CD4-positive, CD25-positive, alpha-beta regulatory T cell (primary cell): ENCODE data around the gene FREM1. TPM values are rescaled to one million over a fixed set of nuclear protein-coding genes. Genes with fewer than 3 reads are reported as not detected.
"Not testable (repeated sequence)": the region's sequence is repeated elsewhere in the genome, so short reads cannot be mapped to it uniquely, and the experiment has no call there.

ENCODE experiments used
- ATAC-seq, 2 donors: fragments of 150-1000 bp; cut with Tn5 transposase; one replicate each; pipeline ENCODE4 v1.10.0; 2021; ENCODE audit warnings: low read depth in 2 of 2, moderate number of reproducible peaks in 2 of 2, moderate library complexity in 1 of 2
- DNase-seq, 3 donors: peaks; one replicate each; pipeline versions ENCODE4 v3.0.0 to v3.0.0-alpha.2; 2012 to 2022; ENCODE audit warnings: mixed read lengths in 1 of 3
- H3K27ac ChIP-seq: one replicate; pipeline ENCODE4 v1.7.0; 2013; ENCODE audit warnings: mild to moderate bottlenecking, low read length; ENCODE audit not compliant: insufficient read depth, poor library complexity, severe bottlenecking
- H3K27me3 ChIP-seq: one replicate; pipeline ENCODE4 v1.7.0; 2013; ENCODE audit warnings: low read length; ENCODE audit not compliant: control insufficient read depth, insufficient read depth
- H3K36me3 ChIP-seq: one replicate; pipeline ENCODE4 v1.7.0; 2013; ENCODE audit warnings: mild to moderate bottlenecking, low read length, moderate library complexity; ENCODE audit not compliant: control insufficient read depth, insufficient read depth
- H3K4me1 ChIP-seq: 2 replicates; pipeline ENCODE4 v1.7.0; 2013; ENCODE audit warnings: mild to moderate bottlenecking, low read length; ENCODE audit not compliant: insufficient read depth, control insufficient read depth, poor library complexity, severe bottlenecking
- H3K4me3 ChIP-seq: one replicate; pipeline ENCODE4 v1.7.0; 2013; ENCODE audit warnings: low read depth, mild to moderate bottlenecking, low read length, moderate library complexity
- H3K9me3 ChIP-seq, 2 experiments: 1 replicate in 1 of 2; 2 replicates in 1 of 2; pipeline ENCODE4 v1.7.0; 2013; ENCODE audit warnings: low read length in 2 of 2, mild to moderate bottlenecking in 1 of 2, moderate library complexity in 1 of 2; ENCODE audit not compliant: control insufficient read depth in 2 of 2
- H3K27ac Mint-ChIP-seq, 3 donors: one replicate each; pipeline ENCODE4 v1.8.0; 2020 to 2022; ENCODE audit warnings: mild to moderate bottlenecking in 3 of 3, mixed read lengths in 3 of 3, moderate library complexity in 2 of 3
- H3K27me3 Mint-ChIP-seq: one replicate; pipeline ENCODE4 v1.8.0; 2022; ENCODE audit warnings: mild to moderate bottlenecking, mixed read lengths
- H3K36me3 Mint-ChIP-seq: one replicate; pipeline ENCODE4 v1.8.0; 2020; ENCODE audit warnings: mixed read lengths
- H3K4me1 Mint-ChIP-seq, 4 donors: one replicate each; pipeline ENCODE4 v1.8.0; 2020 to 2022; ENCODE audit warnings: mixed read lengths in 4 of 4, mild to moderate bottlenecking in 1 of 4
- H3K4me3 Mint-ChIP-seq, 4 donors: one replicate each; pipeline ENCODE4 v1.8.0; 2020 to 2022; ENCODE audit warnings: mild to moderate bottlenecking in 4 of 4, mixed read lengths in 4 of 4, moderate library complexity in 3 of 4
- H3K9me3 Mint-ChIP-seq, 7 donors: one replicate each; pipeline ENCODE4 v1.8.0; 2020 to 2022; ENCODE audit warnings: mixed read lengths in 7 of 7, mild to moderate bottlenecking in 3 of 7, moderate library complexity in 2 of 7
- polyA plus RNA-seq, 4 donors: library from polyadenylated mRNA; unstranded; fragments of 300-500 nt; fragmentation: Illumina TruSeq; gene quantifications; one replicate each; pipeline ENCODE4 v1.2.3, GENCODE V29; 2021
- total RNA-seq: library from RNA; stranded (reverse); gene quantifications from one replicate; pipeline ENCODE4 v1.2.3, GENCODE V29; 2022

The FREM1 gene
- total and polyA plus RNA-seq, 5 donors from 2014 or later: 0.67 TPM; not detected in 4

- ATAC-seq: no peak
Observed at GRCh38 chr9:14924230-14925219, 14.3 kb upstream of the FREM1 start.

GRCh38 chr9:14923701-14924100, 13.5 kb upstream of the FREM1 start:
- no peaks in the 10 kb centered on the region for H3K27me3 ChIP-seq
- H3K27ac Mint-ChIP-seq: no peak overlapping the region
- no peaks in the 10 kb centered on the region for H3K9me3 ChIP-seq
- peaks cover 0 to 2% (median 0%) of the 10 kb centered on the region in 7 donors for H3K9me3 Mint-ChIP-seq
- H3K4me3 ChIP-seq: no peak overlapping the region
- H3K36me3 Mint-ChIP-seq: no peaks in the 10 kb centered on the region
- no peak for DNase-seq
- H3K4me1 Mint-ChIP-seq: peaks cover 0 to 2% (median 0%) of the 10 kb centered on the region in 4 donors
- H3K27ac ChIP-seq: no peak overlapping the region
- H3K4me3 Mint-ChIP-seq: no peak overlapping the region
- no peaks in the 10 kb centered on the region for H3K36me3 ChIP-seq
- no peak for ATAC-seq
- no peaks in the 10 kb centered on the region for H3K4me1 ChIP-seq
- H3K27me3 Mint-ChIP-seq: peaks cover 4% of the 10 kb centered on the region

More at GRCh38 chr9:14924230-14925219, 14.3 kb upstream of the FREM1 start:
- Histone ChIP-seq H3K4me1 (no peaks in the 10 kb centered on the region), H3K9me3 (no peaks in the 10 kb centered on the region), H3K27ac (no peak overlapping the region), H3K27me3 (no peaks in the 10 kb centered on the region), H3K4me3 (no peak overlapping the region), H3K36me3 (no peaks in the 10 kb centered on the region)
- Mint-ChIP-seq H3K4me3 (no peak overlapping the region), H3K36me3 (no peaks in the 10 kb centered on the region), H3K27me3 (peaks cover 4% of the 10 kb centered on the region), H3K27ac (no peak overlapping the region), H3K4me1 (peaks cover 0 to 2% (median 0%) of the 10 kb centered on the region in 4 donors), H3K9me3 (peaks cover 0 to 2% (median 0%) of the 10 kb centered on the region in 7 donors)
- no peak for DNase-seq

GRCh38 chr9:14920805-14921204, 10.6 kb upstream of the FREM1 start:
- not testable (repeated sequence) for H3K27ac ChIP-seq, H3K27me3 Mint-ChIP-seq, H3K27ac Mint-ChIP-seq, H3K4me1 ChIP-seq, H3K9me3 ChIP-seq, ATAC-seq, H3K9me3 Mint-ChIP-seq, DNase-seq, H3K27me3 ChIP-seq, H3K36me3 ChIP-seq, H3K4me3 Mint-ChIP-seq, H3K36me3 Mint-ChIP-seq, H3K4me3 ChIP-seq, H3K4me1 Mint-ChIP-seq

DNA sequence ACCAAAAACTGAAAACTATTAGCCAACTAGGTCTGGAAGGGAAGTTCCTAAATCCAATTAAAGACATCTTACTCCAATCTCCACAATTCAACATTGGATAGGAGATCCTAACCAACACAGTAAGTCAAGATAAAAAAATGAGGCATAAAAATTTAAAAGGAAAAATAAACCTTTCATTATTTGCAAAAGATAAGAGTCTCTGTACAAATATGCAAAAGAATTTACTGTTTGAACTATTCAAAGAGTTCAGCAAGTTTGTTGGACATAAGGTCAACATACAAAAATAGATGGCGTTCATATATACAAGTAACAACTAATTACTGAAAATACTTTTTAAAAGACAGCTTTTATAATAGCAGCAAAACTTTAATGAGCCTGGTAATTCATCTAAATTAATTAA, 3.1 kb upstream of the FREM1 start:
- Mint-ChIP-seq H3K36me3 (no peaks in the 10 kb centered on the region), H3K9me3 (no peaks in the 10 kb centered on the region)

GRCh38 chr9:14912859-14913258, 2.6 kb upstream of the FREM1 start:
- Histone ChIP-seq H3K27me3 (peaks cover 4% of the 10 kb centered on the region), H3K27ac (no peak overlapping the region), H3K4me1 (no peaks in the 10 kb centered on the region), H3K36me3 (no peaks in the 10 kb centered on the region), H3K9me3 (no peaks in the 10 kb centered on the region), H3K4me3 (no peak overlapping the region)
- no peaks in the 10 kb centered on the region for H3K27me3 Mint-ChIP-seq
- H3K36me3 Mint-ChIP-seq: no peaks in the 10 kb centered on the region
- no peak for ATAC-seq
- H3K4me1 Mint-ChIP-seq: no peaks in the 10 kb centered on the region
- no peak overlapping the region for H3K27ac Mint-ChIP-seq
- no peaks in the 10 kb centered on the region for H3K9me3 Mint-ChIP-seq
- no peak overlapping the region for H3K4me3 Mint-ChIP-seq
- no peak for DNase-seq

More for the DNA sequence above, 3.1 kb upstream of the FREM1 start:
- Histone ChIP-seq H3K27ac (no peak overlapping the region), H3K4me3 (no peak overlapping the region), H3K36me3 (no peaks in the 10 kb centered on the region), H3K4me1 (no peaks in the 10 kb centered on the region), H3K27me3 (peaks cover 4% of the 10 kb centered on the region), H3K9me3 (no peaks in the 10 kb centered on the region)
- Mint-ChIP-seq H3K27ac (no peak overlapping the region), H3K4me1 (no peaks in the 10 kb centered on the region), H3K4me3 (no peak overlapping the region), H3K27me3 (no peaks in the 10 kb centered on the region)
- DNase-seq (no peak), ATAC-seq (no peak)

DNA sequence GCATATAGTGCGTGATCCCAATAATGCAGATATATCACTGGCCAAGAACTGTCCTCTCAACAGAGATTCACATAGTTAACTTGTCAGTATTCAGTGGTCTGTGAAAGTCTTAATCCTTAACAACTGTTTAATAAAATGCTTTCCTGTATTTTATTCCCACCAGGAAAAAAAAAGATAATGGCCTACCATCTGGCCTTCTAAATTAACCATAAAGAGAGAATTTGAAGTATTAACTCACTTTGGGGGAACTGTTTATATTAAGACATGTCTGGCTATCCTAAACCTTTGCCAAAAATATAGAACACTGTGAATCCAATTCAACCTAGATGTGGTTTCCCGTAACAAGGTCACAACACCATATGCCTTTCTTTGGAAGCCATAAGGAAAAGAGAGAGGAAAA, 818 bp upstream of the FREM1 start:
- Mint-ChIP-seq H3K4me3 (no peak overlapping the region), H3K4me1 (no peaks in the 10 kb centered on the region), H3K27ac (no peak overlapping the region), H3K27me3 (no peaks in the 10 kb centered on the region), H3K9me3 (peaks cover 0 to 3% (median 0%) of the 10 kb centered on the region in 7 donors), H3K36me3 (no peaks in the 10 kb centered on the region)
- H3K36me3 ChIP-seq: no peaks in the 10 kb centered on the region
- no peak for ATAC-seq
- H3K4me3 ChIP-seq: no peak overlapping the region
- no peak for DNase-seq
- H3K9me3 ChIP-seq: no peaks in the 10 kb centered on the region
- H3K4me1 ChIP-seq: no peaks in the 10 kb centered on the region
- peaks cover 4% of the 10 kb centered on the region for H3K27me3 ChIP-seq
- no peak overlapping the region for H3K27ac ChIP-seq

- H3K4me3 Mint-ChIP-seq: no peak overlapping the region
- H3K4me3 ChIP-seq: no peak overlapping the region
- ATAC-seq (no peak), DNase-seq (no peak)
- no peaks in the 10 kb centered on the region for H3K36me3 ChIP-seq
- no peaks in the 10 kb centered on the region for H3K4me1 Mint-ChIP-seq
- H3K27ac Mint-ChIP-seq: no peak overlapping the region
- H3K9me3 Mint-ChIP-seq: peaks cover 0 to 3% (median 0%) of the 10 kb centered on the region in 7 donors
- no peaks in the 10 kb centered on the region for H3K9me3 ChIP-seq
- H3K27me3 Mint-ChIP-seq: no peaks in the 10 kb centered on the region
- H3K27me3 ChIP-seq: peaks cover 4% of the 10 kb centered on the region
- H3K36me3 Mint-ChIP-seq: no peaks in the 10 kb centered on the region
- no peaks in the 10 kb centered on the region for H3K4me1 ChIP-seq
- no peak overlapping the region for H3K27ac ChIP-seq
Observed at GRCh38 chr9:14909601-14909960, 647 bp downstream of the FREM1 start.

DNA sequence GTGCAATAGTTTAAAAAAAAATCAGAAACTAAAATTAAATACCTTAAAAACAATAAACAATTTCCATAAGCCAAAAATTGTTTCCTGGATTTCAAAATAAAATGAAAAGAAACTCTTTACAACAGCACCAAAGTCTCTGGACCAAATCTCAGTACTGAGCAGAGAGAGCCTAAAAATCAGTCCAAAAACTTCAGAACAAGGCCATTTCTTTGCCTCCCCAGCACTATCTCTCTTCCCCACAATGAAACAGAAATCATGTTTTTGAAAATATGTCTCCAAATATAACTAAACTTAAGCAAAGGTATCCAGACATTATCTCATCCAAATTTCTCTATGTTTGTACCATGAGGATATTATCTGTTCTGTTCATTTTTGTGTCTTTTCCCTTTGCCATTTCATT, 1.0 kb downstream of the FREM1 start:
- DNase-seq (no peak), ATAC-seq (no peak)
- peaks cover 0 to 3% (median 0%) of the 10 kb centered on the region in 7 donors for H3K9me3 Mint-ChIP-seq
- no peaks in the 10 kb centered on the region for H3K36me3 Mint-ChIP-seq
- Histone ChIP-seq H3K27me3 (peaks cover 4% of the 10 kb centered on the region), H3K9me3 (no peaks in the 10 kb centered on the region), H3K27ac (no peak overlapping the region), H3K4me1 (no peaks in the 10 kb centered on the region), H3K36me3 (no peaks in the 10 kb centered on the region), H3K4me3 (no peak overlapping the region)
- H3K27ac Mint-ChIP-seq: no peak overlapping the region
- H3K27me3 Mint-ChIP-seq: no peaks in the 10 kb centered on the region
- no peak overlapping the region for H3K4me3 Mint-ChIP-seq
- no peaks in the 10 kb centered on the region for H3K4me1 Mint-ChIP-seq
